ENCODE data around the gene APOBEC3B. TPM values are rescaled to one million over a fixed set of nuclear protein-coding genes. Genes with fewer than 3 reads are reported as not detected.
A peak's percentile ranks its signal among the peaks of the same experiment; 100 is the strongest.
"Not testable (repeated sequence)": the region's sequence is repeated elsewhere in the genome, so short reads cannot be mapped to it uniquely, and the experiment has no call there.

The APOBEC3B gene
- total RNA-seq, 1 experiment from 2014 or later, result 13.6 TPM

DNA sequence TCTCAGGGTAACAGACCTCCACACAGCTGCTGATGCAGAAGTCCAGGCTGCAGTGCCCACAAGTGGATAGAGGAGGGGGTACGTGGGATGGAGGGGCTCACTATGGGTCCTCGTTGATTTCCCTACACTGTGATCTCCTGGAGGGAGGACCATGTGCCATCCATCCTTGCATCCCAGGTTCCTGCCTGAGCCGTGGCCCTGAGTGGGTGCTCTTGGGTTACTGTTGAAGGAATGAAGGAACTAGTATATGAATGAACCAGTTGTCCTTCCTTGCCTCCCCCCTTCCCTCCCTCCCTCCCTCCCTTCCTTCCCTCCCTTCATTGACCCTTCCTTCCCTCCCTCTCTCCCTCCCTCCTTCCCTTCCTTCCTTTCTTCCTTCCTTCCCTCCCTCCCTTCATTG lies 15.4 kb downstream of the APOBEC3B start:
- no peak for DNase-seq (ENCODE audit: low spot score)

DNA sequence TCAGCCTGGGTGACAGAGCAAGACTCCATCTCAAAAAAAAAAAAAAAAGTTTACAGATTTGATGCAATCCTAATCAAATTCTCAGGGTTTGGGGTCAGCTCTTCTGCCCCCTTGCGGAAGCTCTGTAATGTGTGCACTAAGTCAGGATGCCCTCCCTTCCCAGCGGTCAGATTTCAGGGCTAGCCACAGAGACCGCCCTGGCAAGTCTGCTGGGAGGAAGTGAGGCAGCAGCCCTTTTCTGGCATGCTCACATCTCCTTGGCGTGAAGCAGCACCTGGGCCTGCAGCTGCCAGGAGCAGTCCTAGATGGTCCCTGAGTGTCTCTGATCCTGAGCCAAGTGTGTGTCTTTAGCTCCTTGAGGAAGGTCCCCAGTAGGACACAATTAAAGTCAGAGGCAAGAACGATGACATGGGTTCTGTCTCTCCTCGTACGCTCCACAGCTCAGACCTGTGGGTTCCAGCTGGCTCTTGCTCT lies 21.1 kb downstream of the APOBEC3B start:
- DNase-seq (ENCODE audit: low spot score), result peak; percentile 90

DNA sequence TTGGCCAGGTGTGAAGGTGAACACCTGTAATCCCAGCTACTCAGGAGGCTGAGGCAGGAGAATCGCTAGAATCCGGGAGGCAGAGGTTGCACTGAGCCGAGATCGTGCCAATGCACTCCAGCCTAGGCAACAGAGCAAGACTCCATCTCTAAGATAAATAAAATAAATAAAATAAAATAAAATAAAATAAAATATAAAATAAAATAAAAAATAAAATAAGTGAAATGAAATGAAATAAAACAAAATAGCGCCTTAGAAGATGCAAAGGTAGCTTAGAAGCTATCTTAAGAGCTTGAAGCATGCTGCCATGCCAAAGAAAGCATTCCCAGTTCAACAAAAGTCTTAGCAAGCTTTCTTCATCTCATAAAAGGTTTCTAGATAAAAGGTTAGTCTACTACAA lies 25.0 kb downstream of the APOBEC3B start:
- no peak for DNase-seq (ENCODE audit: low spot score)

DNA sequence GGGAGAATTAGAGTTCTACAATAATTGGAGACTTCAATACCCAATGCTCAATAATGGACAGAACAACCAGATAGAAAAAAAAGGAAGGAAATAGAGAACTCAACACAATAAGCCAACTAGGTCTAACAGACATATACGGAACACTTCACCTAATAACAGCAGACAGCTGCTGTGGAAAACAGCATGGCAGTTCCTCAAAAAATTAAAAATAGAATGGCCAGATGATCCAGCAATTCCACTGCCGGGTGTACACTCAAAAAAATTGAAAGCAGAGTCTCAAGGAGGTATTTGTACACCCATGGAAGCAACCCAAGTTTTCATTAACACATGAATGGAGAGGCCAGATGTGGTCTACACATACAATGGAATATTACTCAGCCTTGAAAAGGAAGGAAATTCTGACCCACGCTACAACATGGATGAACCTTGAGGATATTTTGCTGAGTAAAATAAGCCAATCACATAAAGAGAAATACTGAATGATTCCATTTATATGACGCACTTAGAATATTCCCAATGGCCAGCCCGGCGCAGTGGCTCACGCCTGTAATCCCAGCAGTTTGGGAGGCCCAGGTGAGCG lies 26.2 kb downstream of the APOBEC3B start:
- DNase-seq (ENCODE audit: low spot score), result not testable (repeated sequence)

DNA sequence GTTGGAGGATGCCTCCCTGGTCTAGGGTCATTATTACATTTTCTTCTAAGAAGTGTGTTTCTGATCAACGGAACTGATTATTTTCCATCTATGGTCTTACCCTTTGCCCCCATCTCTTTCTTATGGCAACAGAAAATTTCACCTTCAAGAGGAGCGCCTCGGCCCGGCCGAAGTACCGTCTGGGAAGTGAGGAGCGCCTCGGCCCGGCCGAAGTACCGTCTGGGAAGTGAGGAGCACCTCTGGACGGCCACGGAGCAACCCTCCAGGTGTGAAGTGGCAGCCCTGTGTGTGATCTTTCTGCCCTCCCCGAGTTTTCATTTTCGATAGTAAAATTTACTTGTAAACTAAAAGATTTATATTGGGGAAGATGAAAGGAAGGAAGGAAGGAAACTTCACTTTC lies 28.8 kb downstream of the APOBEC3B start:
- no peak for DNase-seq (ENCODE audit: low spot score)

DNA sequence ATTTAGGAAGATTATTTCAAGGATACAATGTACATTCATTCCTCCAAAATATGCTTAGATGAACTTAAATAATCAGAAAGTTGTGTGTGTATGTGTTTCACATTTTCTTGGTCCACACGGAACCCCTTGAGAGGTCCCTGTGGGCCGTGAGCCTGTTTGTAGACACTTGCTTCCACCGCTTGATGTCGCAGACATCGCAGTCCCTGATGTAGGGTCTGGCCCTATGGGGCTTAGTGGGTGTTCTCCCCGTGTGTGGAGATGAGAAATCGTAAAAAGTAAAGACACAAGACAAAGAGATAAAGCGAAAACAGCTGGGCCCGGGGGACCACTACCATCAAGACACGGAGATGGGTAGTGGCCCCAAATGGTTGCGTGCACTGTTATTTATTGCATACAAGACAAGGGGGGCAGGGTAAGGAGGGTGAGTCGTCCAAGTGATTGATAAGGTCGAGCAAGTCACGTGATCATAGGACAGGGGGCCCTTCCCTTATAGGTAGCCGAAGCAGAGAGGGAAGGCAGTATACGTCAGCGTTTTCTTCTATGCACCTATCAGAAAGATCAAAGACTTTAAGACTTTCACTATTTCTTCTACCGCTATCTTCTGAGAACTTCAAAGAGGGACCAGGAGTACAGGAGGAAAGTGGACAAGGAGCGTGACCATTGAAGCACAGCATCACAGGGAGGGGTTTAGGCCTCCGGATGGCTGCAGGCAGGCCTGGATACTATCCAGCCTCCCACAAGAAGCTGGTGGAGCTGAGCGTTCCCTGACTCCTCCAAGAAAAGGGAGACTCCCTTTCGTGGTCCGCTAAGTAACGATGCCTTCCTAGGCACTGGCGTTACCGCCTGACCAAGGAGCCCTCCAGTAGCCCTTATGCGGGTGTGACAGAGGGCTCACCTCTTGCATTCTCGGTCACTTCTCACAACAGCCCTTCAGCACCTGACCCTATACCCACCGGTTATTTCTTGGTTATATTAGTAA lies 30.7 kb downstream of the APOBEC3B start:
- DNase-seq (ENCODE audit: low spot score), result no peak

DNA sequence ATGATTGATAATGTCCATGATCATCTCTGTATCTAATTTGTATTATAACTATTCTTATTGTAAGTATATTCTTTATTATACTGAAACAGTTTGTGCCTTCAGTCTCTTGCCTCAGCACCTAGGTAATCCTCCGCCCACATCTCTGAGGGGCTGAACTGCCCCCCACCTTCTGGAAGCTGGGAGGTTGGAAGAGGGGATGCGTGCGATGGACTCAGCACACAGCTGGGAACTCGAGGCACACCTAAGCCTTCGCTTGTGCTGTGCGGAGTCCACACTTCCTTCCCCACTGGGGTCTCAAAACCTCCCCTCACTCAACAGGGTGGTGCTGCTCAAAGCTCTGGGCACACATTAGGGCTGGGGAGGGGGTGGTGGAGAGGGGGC lies 31.4 kb downstream of the APOBEC3B start:
- not testable (repeated sequence) for DNase-seq (ENCODE audit: low spot score)

DNA sequence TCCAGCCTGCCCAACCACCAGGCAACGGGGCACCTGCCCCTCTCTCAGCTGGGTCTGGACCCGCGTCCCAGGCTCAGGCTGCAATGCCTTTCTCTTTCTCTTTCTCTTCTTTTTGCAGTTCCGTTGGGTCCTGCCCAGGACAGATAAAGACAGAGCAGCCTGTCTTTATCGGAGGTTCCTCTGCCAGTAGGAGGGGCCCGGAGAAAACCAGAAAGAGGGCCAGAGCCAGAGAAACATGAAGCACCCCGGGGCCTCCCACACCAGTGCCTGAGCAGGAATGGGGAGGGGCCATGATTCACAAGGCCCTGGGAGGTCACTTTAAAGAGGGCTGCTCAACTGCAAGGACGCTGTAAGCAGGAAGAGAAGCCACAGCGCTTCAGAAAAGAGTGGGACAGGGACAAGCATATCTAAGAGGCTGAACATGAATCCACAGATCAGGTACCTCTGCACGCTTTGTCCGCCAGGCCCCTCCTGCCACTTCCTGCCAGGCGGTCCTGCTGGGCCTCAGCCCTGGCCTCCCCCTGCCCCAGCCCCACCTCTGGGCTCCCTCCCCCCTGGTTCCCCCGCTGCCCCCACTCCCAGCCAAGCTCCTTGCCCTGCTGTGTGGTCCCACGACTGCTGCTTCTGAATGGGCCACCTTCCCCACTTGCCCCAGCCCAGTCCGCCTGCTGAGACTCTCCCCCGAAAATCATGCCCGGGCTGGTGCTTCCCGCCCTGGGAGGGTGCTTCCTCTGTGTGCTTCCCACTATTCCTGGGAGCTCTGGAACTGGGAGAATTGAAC lies 32.0 kb downstream of the APOBEC3B start, which contains the start of gene APOBEC3C:
APOBEC3C (plus strand) TSS at position 316 of the 781 bp plus-strand sequence; CDS start at position 422, 106 bp downstream.
- peak; percentile 76 for DNase-seq (ENCODE audit: low spot score)

DNA sequence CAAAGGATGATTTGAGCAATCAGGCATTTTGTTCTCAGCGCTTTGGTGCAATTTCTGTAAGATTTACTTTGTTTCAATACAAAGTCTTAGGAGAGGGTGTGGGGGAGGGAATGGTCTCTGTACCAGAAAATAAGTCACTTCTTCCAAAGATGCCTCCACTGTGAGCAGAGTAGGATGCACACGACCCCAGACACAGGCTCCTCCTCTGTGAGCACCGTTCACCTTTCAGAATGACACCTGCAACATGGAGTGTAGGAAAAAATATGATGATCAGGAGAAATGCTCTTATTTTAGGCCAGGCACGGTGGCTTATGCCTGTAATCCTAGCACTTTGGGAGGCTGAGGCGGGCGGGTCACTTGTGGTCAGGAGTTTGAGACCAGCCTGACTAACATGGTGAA lies 32.6 kb downstream of the APOBEC3B start:
- not testable (repeated sequence) for DNase-seq (ENCODE audit: low spot score)

DNA sequence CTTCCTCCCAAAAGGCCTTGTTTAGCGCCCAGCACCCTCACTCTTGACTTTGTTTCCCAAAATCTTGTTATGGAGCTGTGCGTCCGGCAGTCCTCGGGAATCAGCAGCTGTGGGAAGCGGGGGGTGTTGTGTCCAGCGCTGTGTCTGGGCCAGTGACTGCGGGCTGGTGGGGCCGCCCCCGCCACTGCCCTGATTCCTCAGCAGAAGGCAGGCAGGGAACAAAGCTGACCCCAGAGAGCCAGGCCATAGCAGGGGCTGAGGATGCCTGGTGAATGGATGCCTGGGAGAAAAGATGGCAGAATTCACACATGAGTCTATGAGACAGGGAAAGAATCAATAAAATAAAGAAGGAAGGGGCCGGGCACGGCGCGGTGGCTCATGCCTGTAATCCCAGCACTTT lies 34.4 kb downstream of the APOBEC3B start:
- DNase-seq (ENCODE audit: low spot score), result no peak

DNA sequence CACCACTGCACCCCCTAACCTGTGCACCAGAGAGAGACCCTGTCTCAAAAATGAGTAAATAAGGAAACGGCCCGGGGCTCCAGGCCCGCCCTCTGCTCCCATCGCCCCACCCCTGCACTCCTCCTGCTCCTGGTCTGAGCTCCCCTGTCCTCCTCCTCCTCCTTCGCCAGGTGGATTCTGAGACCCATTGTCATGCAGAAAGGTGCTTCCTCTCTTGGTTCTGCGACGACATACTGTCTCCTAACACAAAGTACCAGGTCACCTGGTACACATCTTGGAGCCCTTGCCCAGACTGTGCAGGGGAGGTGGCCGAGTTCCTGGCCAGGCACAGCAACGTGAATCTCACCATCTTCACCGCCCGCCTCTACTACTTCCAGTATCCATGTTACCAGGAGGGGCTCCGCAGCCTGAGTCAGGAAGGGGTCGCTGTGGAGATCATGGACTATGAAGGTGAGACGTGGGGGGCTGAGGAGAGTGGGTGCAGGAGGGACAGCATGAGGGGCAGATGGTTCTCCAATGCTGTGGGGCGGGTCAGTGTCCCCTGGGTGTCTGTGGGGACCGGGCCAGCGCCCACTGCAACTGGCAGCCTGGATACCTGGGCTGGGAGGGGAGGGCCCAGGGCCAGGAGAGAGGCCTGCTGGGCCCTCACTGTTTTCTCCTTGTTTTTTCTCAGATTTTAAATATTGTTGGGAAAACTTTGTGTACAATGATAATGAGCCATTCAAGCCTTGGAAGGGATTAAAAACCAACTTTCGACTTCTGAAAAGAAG lies 35.6 kb downstream of the APOBEC3B start:
- DNase-seq (ENCODE audit: low spot score), result no peak

DNA sequence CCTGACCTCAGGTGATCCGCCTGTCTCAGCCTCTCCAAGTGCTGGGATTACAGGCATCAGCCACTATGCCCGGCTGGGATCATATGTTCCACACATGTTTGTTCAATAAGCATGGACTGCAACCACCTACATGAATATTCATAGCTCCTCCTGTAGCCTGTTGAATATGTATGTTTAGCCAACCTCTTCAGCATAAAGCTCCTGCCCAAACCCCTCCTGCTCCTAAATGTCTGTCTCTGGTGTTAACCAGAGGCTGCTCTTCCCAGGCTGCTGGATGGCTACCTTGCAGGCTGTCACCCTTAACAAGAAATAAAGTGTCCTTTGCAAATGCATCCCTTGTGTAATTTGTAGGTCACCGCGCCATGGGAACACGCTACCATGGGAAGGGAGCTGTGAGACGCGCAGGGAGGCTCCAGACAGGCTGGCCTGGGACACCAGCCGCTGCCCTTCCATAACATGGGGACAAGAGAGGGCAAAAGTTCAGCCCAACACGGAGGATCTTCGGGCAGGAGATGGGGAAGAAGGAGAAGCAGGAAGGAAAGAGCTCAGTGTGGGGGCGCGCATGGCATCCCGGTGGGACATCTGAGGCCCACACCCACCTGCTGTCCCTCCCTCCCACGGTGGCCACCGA lies 38.0 kb downstream of the APOBEC3B start:
- DNase-seq (ENCODE audit: low spot score), result not testable (repeated sequence)

DNA sequence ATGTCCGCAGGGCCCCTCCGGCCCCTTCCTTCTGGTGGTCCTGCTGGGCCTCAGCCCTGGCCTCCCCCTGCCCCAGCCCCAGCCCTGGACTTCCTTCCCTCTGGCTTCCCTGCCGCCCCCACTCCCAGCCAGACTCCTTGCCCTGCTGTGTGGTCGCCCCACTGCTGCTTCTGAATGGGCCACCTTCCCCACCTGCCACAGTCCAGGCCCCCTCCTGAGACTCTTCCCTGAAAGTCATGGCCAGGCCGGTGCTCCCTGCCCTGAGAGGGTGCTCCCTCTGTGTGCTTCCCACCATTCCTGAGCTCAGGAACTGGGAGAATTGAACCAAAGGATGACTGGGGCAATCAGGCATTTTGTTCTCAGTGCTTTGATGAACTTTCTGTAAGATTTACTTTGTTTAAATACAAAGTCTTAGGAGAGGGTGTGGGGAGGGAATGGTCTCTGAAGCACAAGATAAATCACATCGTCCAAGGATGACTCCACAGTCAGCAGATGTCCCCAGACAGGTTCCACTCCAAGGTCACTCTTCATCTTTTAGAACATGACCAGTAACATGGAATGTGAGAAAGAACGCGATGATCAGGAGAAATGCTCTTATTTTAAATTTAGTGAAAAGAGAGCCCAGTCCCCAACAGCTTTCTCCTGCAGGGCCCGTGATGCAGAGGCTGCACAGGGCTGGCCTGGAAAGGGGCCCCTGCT lies 39.6 kb downstream of the APOBEC3B start:
- DNase-seq (ENCODE audit: low spot score), result no peak

DNA sequence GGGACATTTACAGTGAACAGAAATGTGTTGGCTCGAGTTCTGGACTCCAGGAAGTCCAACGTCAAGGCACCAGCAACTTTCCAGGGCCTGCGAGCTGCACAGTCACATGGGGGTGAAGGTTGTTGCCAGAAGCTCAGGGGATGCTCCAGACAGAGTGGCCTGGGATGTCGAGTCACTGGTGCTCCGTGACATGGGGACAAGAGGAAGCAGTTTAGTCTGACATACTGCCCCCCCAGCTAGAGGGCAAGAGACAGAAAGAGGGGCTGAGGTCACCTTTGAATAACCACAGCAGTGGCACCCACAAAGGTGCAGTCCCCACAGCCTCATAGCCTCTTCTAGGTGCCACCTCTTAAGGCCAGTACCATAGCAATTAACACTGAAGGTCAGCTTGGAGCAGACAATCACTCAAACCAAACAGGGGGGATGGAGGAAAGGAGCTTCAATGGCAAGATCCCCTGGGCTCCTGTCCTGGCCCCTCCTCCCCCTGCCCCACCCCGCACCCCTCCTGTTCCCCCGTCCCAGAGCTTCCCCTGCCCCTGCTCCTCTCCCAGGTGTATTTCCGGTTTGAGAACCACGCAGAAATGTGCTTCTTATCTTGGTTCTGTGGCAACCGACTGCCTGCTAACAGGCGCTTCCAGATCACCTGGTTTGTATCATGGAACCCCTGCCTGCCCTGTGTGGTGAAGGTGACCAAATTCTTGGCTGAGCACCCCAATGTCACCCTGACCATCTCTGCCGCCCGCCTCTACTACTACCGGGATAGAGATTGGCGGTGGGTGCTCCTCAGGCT lies 42.6 kb downstream of the APOBEC3B start:
- no peak for DNase-seq (ENCODE audit: low spot score)

DNA sequence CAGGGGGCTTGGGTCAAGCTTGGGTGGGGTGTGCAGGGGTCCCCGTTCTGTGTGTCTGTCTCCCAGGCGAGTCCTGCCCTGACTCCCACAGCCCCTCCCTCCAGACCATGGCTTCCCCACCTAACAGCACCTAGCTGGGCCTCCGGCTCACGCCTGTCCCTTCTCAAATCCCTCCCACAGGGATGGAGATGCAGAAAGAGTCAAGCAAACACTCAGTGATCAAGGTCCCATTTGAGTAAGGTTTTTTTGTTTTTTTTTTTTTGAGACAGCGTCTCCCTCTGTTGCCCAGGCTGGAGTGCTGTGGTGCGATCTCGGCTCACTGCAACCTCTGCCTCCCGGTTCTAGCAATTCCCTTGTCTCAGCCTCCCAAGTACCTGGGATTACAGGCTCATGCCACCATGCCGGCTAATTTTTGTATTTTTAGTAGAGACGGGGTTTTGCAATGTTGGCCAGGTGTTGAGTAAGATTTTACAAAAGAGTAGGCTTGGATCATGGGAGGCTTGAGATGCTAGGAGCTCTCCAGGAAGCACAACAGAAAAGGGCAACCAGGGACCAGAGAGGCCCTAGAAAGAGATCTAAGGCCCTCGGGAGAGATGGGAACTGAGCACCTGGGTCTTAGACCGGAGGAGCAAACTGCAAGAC lies 44.5 kb downstream of the APOBEC3B start:
- DNase-seq (ENCODE audit: low spot score), result no peak

DNA sequence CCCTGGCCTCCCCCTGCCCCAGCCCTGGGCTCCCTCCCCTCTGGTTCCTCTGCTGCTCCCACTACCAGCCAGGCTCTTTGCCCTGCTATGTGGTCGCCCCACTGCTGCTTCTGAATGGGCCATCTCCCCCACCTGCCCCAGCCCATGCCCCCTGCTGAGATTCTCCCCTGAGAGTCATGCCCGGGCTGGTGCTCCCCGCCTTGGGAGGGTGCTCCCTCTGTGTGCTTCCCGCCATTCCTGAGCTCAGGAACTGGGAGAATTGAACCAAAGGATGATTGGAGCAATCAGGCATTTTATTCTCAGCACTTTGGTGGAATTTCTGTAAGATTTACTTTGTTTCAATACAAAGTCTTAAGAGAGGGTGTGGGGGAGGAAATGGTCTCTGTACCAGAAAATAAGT lies 45.6 kb downstream of the APOBEC3B start:
- no peak for DNase-seq (ENCODE audit: low spot score)

DNA sequence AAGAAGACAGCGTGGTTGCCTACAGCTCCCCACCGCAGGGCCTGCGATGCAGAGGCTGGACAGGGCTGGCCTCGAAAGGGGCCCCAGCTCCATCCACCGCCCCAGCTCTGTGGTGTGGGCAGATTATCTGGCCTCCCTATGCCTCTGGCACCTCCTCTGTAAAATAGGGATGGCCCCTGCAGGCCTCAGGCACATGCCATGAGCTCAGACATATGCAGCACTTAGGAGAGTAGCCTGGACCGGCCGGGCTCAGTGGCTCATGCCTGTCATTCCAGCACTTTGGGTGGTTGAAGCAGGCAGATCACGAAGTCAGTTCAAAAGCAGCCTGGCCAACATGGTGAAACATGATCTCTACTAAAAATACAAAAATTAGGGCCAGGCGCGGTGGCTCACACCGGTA lies 46.1 kb downstream of the APOBEC3B start:
- DNase-seq (ENCODE audit: low spot score), result no peak

DNA sequence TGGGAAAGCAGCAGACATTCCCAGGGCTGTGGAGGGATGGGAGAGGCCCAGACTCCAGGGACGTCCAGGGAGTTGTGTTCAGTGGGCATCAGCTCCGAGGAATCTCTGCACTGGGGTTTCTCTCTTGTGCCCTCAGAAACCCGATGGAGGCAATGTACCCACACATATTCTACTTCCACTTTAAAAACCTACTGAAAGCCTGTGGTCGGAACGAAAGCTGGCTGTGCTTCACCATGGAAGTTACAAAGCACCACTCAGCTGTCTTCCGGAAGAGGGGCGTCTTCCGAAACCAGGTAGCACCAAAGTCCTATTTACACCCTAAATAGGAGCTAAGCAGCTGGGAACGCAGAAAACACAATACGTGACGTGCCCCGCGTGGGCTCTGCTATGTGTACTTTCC lies 47.1 kb downstream of the APOBEC3B start:
- DNase-seq (ENCODE audit: low spot score), result no peak

DNA sequence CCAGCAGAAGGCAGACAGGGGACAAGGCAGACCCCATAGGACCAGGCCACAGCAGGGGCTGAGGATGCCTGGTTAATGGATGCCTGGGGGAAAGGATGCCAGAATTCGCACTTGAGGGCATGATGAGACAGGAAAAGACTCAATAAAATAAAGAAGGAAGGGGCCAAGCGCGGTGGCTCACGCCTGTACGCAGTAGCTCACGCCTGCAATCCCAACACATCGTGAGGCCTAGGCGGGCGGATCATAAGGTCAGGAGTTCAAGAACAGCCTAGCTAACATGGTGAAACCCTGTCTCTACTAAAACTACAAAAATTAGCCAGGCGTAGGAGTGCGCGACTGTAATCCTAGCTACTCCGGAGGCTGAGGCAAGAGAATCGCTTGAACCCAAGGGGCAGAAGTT lies 48.6 kb downstream of the APOBEC3B start:
- DNase-seq (ENCODE audit: low spot score), result no peak

All from H4 (cell line).